ENCODE data around the gene LIMS2.

LIMS2 gene

DNA sequence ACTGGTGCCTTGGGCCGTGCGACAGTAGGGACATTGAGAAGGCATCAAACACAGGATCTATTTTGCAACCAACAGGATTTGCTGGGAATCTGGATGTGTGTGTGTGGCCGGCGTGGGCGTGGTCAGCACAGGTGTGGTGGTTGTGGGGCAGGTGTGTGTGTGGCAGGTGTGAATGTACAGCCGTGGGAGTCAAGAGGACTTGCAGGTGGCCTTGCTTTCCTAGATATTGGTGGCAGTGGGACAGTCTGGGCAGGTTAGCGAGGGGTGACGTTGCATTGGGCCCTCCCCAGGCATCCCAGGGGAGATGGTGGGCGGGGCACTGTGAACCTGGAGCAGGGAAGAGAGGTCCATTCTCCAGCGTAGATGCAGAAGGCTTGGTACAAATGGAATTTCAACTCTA, 3.2 kb upstream of the LIMS2 start:
- H3F3A ChIP-seq (ENCODE audit: insufficient read depth) = no peaks in the 10 kb centered on the region
- no peaks in the 10 kb centered on the region for H3K27me3 ChIP-seq (ENCODE audit: low read length)
- TF ChIP-seq, protein P1, sequence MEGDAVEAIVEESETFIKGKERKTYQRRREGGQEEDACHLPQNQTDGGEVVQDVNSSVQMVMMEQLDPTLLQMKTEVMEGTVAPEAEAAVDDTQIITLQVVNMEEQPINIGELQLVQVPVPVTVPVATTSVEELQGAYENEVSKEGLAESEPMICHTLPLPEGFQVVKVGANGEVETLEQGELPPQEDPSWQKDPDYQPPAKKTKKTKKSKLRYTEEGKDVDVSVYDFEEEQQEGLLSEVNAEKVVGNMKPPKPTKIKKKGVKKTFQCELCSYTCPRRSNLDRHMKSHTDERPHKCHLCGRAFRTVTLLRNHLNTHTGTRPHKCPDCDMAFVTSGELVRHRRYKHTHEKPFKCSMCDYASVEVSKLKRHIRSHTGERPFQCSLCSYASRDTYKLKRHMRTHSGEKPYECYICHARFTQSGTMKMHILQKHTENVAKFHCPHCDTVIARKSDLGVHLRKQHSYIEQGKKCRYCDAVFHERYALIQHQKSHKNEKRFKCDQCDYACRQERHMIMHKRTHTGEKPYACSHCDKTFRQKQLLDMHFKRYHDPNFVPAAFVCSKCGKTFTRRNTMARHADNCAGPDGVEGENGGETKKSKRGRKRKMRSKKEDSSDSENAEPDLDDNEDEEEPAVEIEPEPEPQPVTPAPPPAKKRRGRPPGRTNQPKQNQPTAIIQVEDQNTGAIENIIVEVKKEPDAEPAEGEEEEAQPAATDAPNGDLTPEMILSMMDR (IDR thresholded peaks at IDR 0.05; ENCODE audit: insufficient read depth, low read length, poor library complexity, severe bottlenecking) = no peak
- no peak for TF ChIP-seq EZH2phosphoT487 (conservative IDR thresholded peaks at IDR 0.05; ENCODE audit: low read length)
- H3K79me2 ChIP-seq (ENCODE audit: insufficient read depth, low read length) = no peaks in the 10 kb centered on the region
- H3K9ac ChIP-seq (ENCODE audit: low read length) = no peak overlapping the region
- H3K27ac ChIP-seq (ENCODE audit: low read depth, low read length) = no peak overlapping the region
- H3K9me2 ChIP-seq (replicated peaks; ENCODE audit: insufficient read depth, low read length) = no peaks in the 10 kb centered on the region
- no peaks in the 10 kb centered on the region for H4K20me1 ChIP-seq (ENCODE audit: low read depth, low read length)
- H3K4me3 ChIP-seq (ENCODE audit: insufficient read depth, low read length, poor library complexity, severe bottlenecking) = no peak overlapping the region
- no peak overlapping the region for H3K4me2 ChIP-seq (ENCODE audit: low read depth, low read length, poor library complexity, severe bottlenecking)
- H3K36me3 ChIP-seq (ENCODE audit: low read length) = no peaks in the 10 kb centered on the region
- no peak overlapping the region for H2AFZ ChIP-seq (ENCODE audit: low read depth, low read length, severe bottlenecking)
- H3K9me3 ChIP-seq (ENCODE audit: insufficient read depth, low read length) = no peaks in the 10 kb centered on the region

DNA sequence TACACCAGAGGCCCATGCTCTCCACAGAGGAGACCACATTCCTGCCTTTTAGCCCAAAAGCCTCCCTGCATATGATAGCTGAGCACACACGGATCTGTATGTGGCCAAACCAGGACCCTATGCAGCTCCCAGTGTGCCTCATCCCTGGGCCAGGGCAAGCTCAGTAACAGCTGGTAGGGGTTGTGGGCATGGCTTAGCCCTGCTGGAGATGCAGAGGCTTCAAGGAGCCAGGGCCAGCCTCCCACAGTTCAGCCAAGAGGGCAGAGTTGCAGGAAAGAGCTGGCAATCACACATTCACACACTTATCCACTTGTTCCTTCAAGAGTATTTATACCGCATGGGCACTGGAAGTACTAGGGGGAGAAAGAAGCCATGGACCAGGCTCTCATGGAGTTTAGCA, 1.6 kb upstream of the LIMS2 start:
- no peak overlapping the region for H3K4me3 ChIP-seq (ENCODE audit: insufficient read depth, low read length, poor library complexity, severe bottlenecking)
- H3K9me3 ChIP-seq (ENCODE audit: insufficient read depth, low read length) = no peaks in the 10 kb centered on the region
- no peak overlapping the region for H3K9ac ChIP-seq (ENCODE audit: low read length)
- H3K36me3 ChIP-seq (ENCODE audit: low read length) = no peaks in the 10 kb centered on the region
- no peaks in the 10 kb centered on the region for H3K9me2 ChIP-seq (replicated peaks; ENCODE audit: insufficient read depth, low read length)
- H3F3A ChIP-seq (ENCODE audit: insufficient read depth) = no peaks in the 10 kb centered on the region
- H3K27me3 ChIP-seq (ENCODE audit: low read length) = no peaks in the 10 kb centered on the region
- H2AFZ ChIP-seq (ENCODE audit: low read depth, low read length, severe bottlenecking) = no peak overlapping the region
- no peak overlapping the region for H3K27ac ChIP-seq (ENCODE audit: low read depth, low read length)
- no peak overlapping the region for H3K4me2 ChIP-seq (ENCODE audit: low read depth, low read length, poor library complexity, severe bottlenecking)
- no peaks in the 10 kb centered on the region for H4K20me1 ChIP-seq (ENCODE audit: low read depth, low read length)
- no peaks in the 10 kb centered on the region for H3K79me2 ChIP-seq (ENCODE audit: insufficient read depth, low read length)
- TF ChIP-seq, protein P1 (IDR thresholded peaks at IDR 0.05; ENCODE audit: insufficient read depth, low read length, poor library complexity, severe bottlenecking) = no peak
- TF ChIP-seq EZH2phosphoT487 (conservative IDR thresholded peaks at IDR 0.05; ENCODE audit: low read length) = no peak

DNA sequence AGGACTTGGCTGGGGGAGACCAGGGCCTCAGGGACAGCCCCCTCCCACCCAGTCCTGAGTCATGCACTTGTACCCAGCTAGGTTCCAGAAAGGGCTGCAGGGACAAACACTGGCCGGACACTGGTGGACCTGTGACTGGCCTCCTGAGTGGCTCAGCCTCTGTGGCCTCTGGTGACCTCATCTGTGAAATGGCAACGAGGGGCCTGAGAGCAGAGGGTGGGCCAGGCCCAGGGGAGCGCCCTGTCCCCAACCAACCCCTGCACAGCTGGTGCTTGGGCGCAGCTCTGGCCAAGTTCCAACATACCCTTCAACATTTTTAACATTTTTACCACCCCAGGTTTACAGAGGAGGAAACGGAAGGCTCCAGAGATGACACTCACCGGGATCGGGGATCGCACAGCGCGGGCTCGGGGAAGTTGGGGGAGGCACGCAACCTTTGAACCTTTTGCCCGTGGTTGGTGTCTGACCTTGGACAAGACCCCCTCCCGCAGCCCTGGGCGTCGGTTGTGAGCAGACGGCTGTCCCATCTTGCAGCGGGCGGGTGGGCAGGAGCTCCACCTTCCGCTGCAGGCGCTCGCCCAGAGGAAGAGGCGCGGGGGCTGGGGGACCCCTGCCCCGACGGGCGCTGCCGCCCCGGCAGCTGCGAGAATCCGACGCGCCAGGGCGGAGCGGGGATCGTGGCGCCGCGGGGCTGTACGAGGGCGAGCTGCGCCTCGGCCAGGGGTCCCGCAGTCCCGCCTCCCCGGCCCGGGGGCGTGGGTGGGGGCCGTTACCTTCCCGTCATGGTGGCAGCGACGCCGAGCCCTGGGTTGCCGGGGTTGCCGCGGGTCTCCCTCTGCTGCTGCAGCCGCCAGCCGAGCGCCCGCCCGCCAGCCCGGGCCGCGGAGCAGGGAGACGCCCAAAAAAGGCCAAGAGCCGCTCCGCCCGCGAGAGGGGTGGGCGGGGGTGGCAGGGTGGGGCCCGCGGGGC, 805 bp downstream of the LIMS2 start:
- Histone ChIP-seq H3K79me2 (ENCODE audit: insufficient read depth, low read length) (no peaks in the 10 kb centered on the region), H3F3A (ENCODE audit: insufficient read depth) (no peaks in the 10 kb centered on the region), H2AFZ (ENCODE audit: low read depth, low read length, severe bottlenecking) (no peak overlapping the region), H3K9me2 (replicated peaks; ENCODE audit: insufficient read depth, low read length) (no peaks in the 10 kb centered on the region), H4K20me1 (ENCODE audit: low read depth, low read length) (no peaks in the 10 kb centered on the region), H3K27ac (ENCODE audit: low read depth, low read length) (no peak overlapping the region), H3K9ac (ENCODE audit: low read length) (no peak overlapping the region), H3K36me3 (ENCODE audit: low read length) (no peaks in the 10 kb centered on the region), H3K4me2 (ENCODE audit: low read depth, low read length, poor library complexity, severe bottlenecking) (no peak overlapping the region), H3K4me3 (ENCODE audit: insufficient read depth, low read length, poor library complexity, severe bottlenecking) (no peak overlapping the region), H3K27me3 (ENCODE audit: low read length) (no peaks in the 10 kb centered on the region), H3K9me3 (ENCODE audit: insufficient read depth, low read length) (no peaks in the 10 kb centered on the region)
- no peak for TF ChIP-seq EZH2phosphoT487 (conservative IDR thresholded peaks at IDR 0.05; ENCODE audit: low read length)
- TF ChIP-seq, protein P1 (IDR thresholded peaks at IDR 0.05; ENCODE audit: insufficient read depth, low read length, poor library complexity, severe bottlenecking) = no peak
